Ovary (tissue), 9 donors: ENCODE results near the gene ATXN1. TPM values are rescaled to one million over a fixed set of nuclear protein-coding genes. Genes with fewer than 3 reads are reported as not detected.

ENCODE experiments used
- DNase-seq, 5 donors: peaks; one replicate each; pipeline ENCODE4 v3.0.0-alpha.2; 2019 to 2020
- H3K27ac ChIP-seq, 2 donors: fragments of 200-600 bp; one replicate each; pipeline versions ENCODE4 v1.5.1 to v1.8.0; 2019 to 2022
- H3K27me3 ChIP-seq: fragments of 200-600 bp; one replicate; pipeline ENCODE4 v1.8.0; 2022
- H3K36me3 ChIP-seq: fragments of 200-600 bp; sonication (generic); one replicate; pipeline ENCODE4 v1.5.1; 2019
- H3K4me1 ChIP-seq: one replicate; pipeline ENCODE4 v1.8.1; 2013; ENCODE audit warnings: mild to moderate bottlenecking, moderate library complexity; ENCODE audit not compliant: insufficient read depth
- H3K4me3 ChIP-seq: fragments of 200-600 bp; sonication (generic); one replicate; pipeline ENCODE4 v1.5.1; 2017
- H3K9me3 ChIP-seq, 2 donors: fragments of 200-600 bp in 1 of 2; sonication (generic) in 1 of 2; one replicate each; pipeline versions ENCODE4 v1.5.1 to v1.8.1; 2013 to 2019; ENCODE audit warnings: mild to moderate bottlenecking in 1 of 2, moderate library complexity in 1 of 2
- EP300 ChIP-seq: sonication (generic); formaldehyde crosslinking; IDR thresholded peaks from one replicate; pipeline ENCODE4 v1.6.1; 2017; ENCODE audit warnings: antibody characterized with exemption
- POLR2A ChIP-seq: fragments of 450-650 bp; IDR thresholded peaks from one replicate; pipeline ENCODE4 v1.6.1; 2017; ENCODE audit warnings: antibody characterized with exemption, mild to moderate bottlenecking, moderate library complexity
- WGBS, 3 donors: extraction: QIAGEN DNeasy Blood & Tissue Kit in 1 of 3; methylation state at CpG; one replicate each; pipeline versions ENCODE4 v1.1.5 to v1.1.7; 2013 to 2017; 5-methylcytosine and 5-hydroxymethylcytosine counted together
- intact Hi-C, 4 donors: fragments of 100-400 bp; cut with DNase I; formaldehyde crosslinking; loops; one replicate each; pipeline versions ENCODE4 v1.11.0 to v1.15.1; 2022 to 2023
- polyA plus RNA-seq, 2 donors: library from polyadenylated mRNA; stranded (reverse); fragments of 200-250 nt in 1 of 2; fragments of 350-450 nt in 1 of 2; fragmentation: Illumina TruSeq in 1 of 2; extraction: RNeasy Lipid Tissue Mini Kit (QIAGEN cat#74804) in 1 of 2; gene quantifications; one replicate each; pipeline ENCODE4 v1.2.3, GENCODE V29; 2013 to 2014
- total RNA-seq, 7 donors: library from RNA; depleted of rRNA in 2 of 7; stranded (reverse); fragments of >200 nt in 2 of 7; fragmentation: NEBNext Ultra II Directional in 3 of 7; extraction: Animal tissue kit (Norgen Biotek cat#: 25700) in 3 of 7; gene quantifications; one replicate each; pipeline versions ENCODE4 v1.1.0 to v1.2.4, GENCODE V29; 2016 to 2023
- TF ChIP-seq, protein P1 (sequence below), 3 donors: fragments of 450-650 bp in 2 of 3; fragments of 200-600 bp in 1 of 3; IDR thresholded peaks; one replicate each; pipeline versions ENCODE4 v1.5.1 to v1.8.0; 2016 to 2022; ENCODE audit warnings: antibody characterized with exemption in 3 of 3, mild to moderate bottlenecking in 1 of 3
- donor health status: DM: no; HTN: no; CAD: no; lungs with moderate emphysema.
- donor health status: DM: no; HTN: no; CAD: no.
- donor health status: Bipolar disorder and iron deficiency.
- donor health status: DM: yes; HTN: yes; CAD: no.
- donor health status: DM: no; HTN: no; CAD: no.
- donor health status: DM: yes; HTN: yes; CAD: no.

The ATXN1 gene
- total and polyA plus RNA-seq, 9 donors = 7.3 to 38.2 (median 30.4) TPM

GRCh38 chr6:16739329-16739801, 21.9 kb downstream of the ATXN1 start:
- H3K9me3 ChIP-seq = no peaks in the 10 kb centered on the region
- peaks cover 5% of the 10 kb centered on the region for H3K4me1 ChIP-seq
- no peaks in the 10 kb centered on the region for H3K36me3 ChIP-seq
- no peak overlapping the region for H3K4me3 ChIP-seq
- no peak overlapping the region for H3K27ac ChIP-seq
- DNase-seq = no peak
- intact Hi-C loops = no loop called here
- WGBS, 3 donors = 71 to 88% (median 74%) methylated on average over 7 of the region's 7 CpGs
- H3K27me3 ChIP-seq = no peaks in the 10 kb centered on the region
- TF ChIP-seq, protein P1, sequence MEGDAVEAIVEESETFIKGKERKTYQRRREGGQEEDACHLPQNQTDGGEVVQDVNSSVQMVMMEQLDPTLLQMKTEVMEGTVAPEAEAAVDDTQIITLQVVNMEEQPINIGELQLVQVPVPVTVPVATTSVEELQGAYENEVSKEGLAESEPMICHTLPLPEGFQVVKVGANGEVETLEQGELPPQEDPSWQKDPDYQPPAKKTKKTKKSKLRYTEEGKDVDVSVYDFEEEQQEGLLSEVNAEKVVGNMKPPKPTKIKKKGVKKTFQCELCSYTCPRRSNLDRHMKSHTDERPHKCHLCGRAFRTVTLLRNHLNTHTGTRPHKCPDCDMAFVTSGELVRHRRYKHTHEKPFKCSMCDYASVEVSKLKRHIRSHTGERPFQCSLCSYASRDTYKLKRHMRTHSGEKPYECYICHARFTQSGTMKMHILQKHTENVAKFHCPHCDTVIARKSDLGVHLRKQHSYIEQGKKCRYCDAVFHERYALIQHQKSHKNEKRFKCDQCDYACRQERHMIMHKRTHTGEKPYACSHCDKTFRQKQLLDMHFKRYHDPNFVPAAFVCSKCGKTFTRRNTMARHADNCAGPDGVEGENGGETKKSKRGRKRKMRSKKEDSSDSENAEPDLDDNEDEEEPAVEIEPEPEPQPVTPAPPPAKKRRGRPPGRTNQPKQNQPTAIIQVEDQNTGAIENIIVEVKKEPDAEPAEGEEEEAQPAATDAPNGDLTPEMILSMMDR (IDR thresholded peaks at IDR 0.05) = no peak
- no peak for TF ChIP-seq POLR2A
- TF ChIP-seq EP300 = no peak

- TF ChIP-seq POLR2A (no peak), EP300 (no peak)
- TF ChIP-seq, protein P1 (IDR thresholded peaks at IDR 0.05) = no peak
- no peak for DNase-seq
- Histone ChIP-seq H3K27me3 (no peaks in the 10 kb centered on the region), H3K27ac (no peak overlapping the region), H3K4me1 (peaks cover 5% of the 10 kb centered on the region), H3K9me3 (no peaks in the 10 kb centered on the region), H3K36me3 (no peaks in the 10 kb centered on the region), H3K4me3 (no peak overlapping the region)
- intact Hi-C loops = no loop called here
- 53 to 67% (median 60%) methylated on average over 5 of the region's 5 CpGs for WGBS, 3 donors
Measured at GRCh38 chr6:16737925-16738324, 23.3 kb downstream of the ATXN1 start.

- Histone ChIP-seq H3K4me3 (no peak overlapping the region), H3K27ac (no peak overlapping the region), H3K9me3 (no peaks in the 10 kb centered on the region), H3K27me3 (no peaks in the 10 kb centered on the region), H3K36me3 (no peaks in the 10 kb centered on the region), H3K4me1 (peaks cover 3% of the 10 kb centered on the region)
- 44 to 53% (median 45%) methylated on average over 5 of the region's 5 CpGs for WGBS, 3 donors
- no peak for TF ChIP-seq POLR2A
- intact Hi-C loops = no loop called here
- DNase-seq = no peak
Measured at GRCh38 chr6:16736856-16737775, 24.1 kb downstream of the ATXN1 start.

DNA sequence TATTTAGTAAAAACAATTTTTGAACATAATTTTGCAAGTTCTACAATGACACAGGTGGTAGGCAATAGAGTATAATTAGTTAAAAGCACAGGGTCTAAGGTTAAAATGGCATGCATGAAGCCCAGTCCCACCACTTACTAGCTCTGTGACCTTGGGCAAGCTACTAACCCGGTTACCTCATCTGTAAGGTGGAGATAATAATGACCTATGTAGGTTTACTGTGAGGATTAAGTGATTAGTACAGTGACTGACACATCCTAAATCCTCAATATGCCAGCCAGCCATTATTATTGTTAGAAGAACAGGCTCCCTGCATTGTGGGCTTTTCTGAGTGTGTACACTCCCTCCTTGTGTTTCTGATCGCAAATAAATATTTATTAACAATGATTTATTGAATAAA, 26.2 kb downstream of the ATXN1 start:
- no peaks in the 10 kb centered on the region for H3K27me3 ChIP-seq
- intact Hi-C loops = no loop called here
- H3K36me3 ChIP-seq = no peaks in the 10 kb centered on the region
- H3K9me3 ChIP-seq = no peaks in the 10 kb centered on the region
- DNase-seq = no peak
- no peak for TF ChIP-seq EP300
- TF ChIP-seq POLR2A = no peak
- TF ChIP-seq, protein P1 (IDR thresholded peaks at IDR 0.05) = no peak
- WGBS, 3 donors = 82 to 86% (median 84%) methylated on average over 2 of the region's 2 CpGs
- no peak overlapping the region for H3K4me3 ChIP-seq
- no peak overlapping the region for H3K27ac ChIP-seq
- H3K4me1 ChIP-seq = peaks cover 2% of the 10 kb centered on the region

DNA sequence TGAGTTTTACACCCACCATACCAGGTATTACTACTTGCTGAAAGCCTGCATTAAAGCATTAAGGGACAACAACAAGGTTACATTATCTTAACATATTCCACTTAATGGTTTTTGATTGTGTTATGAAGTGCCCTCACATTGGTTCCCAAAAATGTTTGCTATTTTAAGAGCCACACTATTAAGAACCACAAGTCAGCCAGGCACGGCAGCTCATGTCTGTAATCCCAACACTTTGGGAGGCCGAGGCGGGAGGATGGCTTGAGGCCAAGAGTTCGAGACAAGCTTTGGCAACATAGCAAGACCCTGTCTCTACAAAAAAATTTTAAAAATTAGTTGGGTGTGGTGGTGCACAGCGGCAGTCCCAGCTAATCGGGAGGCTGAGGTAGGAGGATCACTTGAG, 28.2 kb downstream of the ATXN1 start:
- H3K27ac ChIP-seq = no peak overlapping the region
- DNase-seq = no peak
- 52 to 81% (median 73%) methylated on average over 6 of the region's 6 CpGs for WGBS, 3 donors
- H3K36me3 ChIP-seq = no peaks in the 10 kb centered on the region
- H3K27me3 ChIP-seq = no peaks in the 10 kb centered on the region
- no peak for TF ChIP-seq EP300
- TF ChIP-seq, protein P1 (IDR thresholded peaks at IDR 0.05) = no peak
- H3K4me1 ChIP-seq = peaks cover under 1% of the 10 kb centered on the region
- intact Hi-C loops = loop anchor here in 1 of 4 donors (2.0 kb wide), 1 partner anchor 40 kb away; no protein-coding TSS in a partner anchor
- no peak overlapping the region for H3K4me3 ChIP-seq
- H3K9me3 ChIP-seq = no peaks in the 10 kb centered on the region
